Fibroblast of skin of abdomen (primary cell): ENCODE results near the gene C17orf107.

Experiments used
- DNase-seq: peaks from one replicate; pipeline ENCODE4 v3.0.0-alpha.2; 2013

The C17orf107 gene

DNA sequence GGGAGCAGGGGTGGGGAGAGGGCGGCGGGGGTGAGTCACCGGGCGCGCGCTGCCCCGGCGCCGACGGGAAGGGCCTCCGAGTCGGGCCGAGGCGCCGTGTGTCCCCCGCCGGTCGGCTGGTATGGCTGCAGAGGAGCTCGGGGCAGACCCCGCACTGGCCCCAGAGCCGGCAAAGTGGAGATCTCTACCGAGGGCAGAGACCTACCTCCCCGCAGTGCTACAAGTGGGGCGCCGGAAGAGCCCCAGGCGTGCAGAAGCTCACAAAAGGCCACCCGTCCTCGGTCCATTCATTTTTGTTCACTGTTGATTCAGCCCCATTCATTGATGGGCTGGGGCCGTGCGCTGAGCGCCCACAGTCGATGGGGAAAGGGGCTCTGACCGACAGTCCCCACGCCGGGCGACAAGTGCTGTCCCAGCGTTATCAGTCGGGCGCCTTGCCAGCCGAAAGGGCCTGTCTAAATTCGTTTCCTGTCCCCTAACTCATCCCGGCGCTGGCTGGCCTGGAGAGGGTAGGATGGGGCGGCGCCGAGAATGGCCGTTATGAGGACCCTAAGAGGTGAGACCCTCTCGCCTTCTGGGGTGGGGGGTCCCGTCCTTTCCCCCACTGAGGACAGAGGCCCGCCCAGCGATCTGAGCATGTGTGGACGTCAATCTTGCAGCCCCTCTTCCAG, 50.9 kb downstream of the C17orf107 start:
- no peak for DNase-seq

DNA sequence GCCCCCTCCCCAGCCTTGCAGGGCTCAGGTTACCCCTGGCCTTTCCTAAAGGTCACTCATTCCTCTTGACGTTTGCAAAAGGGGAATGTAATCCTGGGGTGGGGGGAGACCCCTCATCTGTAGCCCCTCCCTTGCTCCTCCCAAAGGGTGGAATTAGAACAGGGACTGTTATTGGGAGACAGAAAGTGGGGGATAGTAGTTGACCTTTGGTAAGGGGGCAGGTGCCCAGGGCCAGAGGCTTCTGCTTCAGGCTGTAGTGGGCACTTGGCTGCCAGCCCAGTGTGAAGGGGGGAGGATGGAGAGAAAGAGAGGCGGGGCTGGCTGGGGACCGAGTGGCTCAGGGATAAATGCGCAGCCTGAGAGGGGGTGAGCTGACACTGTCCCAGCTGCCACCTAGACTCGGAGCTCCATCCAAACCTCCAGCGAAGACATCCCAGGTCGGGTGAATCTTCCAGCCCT, 51.4 kb downstream of the C17orf107 start, which contains the start of gene ENO3:
Gene ENO3 (plus strand): TSS at position 374 of the 459 bp plus-strand sequence. CDS start 711 bp downstream, outside the sequence.
- no peak for DNase-seq

DNA sequence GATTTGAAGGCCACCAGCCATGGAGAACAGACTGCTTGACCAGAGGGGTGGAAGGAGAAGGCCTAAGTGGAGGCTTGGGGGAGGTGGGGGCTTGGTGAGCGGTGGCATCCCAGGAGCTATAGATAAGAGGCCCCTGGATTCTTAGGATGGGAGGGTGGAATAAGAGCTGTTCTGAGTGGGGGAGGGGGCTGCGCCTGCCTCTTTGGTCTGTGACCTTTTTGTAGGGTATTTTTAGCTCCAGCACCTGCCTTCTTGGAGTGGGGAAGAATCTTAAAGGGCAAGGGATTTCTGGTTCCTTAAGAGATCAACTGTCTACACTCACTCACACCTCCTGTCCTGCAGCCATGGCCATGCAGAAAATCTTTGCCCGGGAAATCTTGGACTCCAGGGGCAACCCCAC, 52.1 kb downstream of the C17orf107 start:
- no peak for DNase-seq
